Measurements from ENCODE around the gene TEX26.

The TEX26 gene

DNA sequence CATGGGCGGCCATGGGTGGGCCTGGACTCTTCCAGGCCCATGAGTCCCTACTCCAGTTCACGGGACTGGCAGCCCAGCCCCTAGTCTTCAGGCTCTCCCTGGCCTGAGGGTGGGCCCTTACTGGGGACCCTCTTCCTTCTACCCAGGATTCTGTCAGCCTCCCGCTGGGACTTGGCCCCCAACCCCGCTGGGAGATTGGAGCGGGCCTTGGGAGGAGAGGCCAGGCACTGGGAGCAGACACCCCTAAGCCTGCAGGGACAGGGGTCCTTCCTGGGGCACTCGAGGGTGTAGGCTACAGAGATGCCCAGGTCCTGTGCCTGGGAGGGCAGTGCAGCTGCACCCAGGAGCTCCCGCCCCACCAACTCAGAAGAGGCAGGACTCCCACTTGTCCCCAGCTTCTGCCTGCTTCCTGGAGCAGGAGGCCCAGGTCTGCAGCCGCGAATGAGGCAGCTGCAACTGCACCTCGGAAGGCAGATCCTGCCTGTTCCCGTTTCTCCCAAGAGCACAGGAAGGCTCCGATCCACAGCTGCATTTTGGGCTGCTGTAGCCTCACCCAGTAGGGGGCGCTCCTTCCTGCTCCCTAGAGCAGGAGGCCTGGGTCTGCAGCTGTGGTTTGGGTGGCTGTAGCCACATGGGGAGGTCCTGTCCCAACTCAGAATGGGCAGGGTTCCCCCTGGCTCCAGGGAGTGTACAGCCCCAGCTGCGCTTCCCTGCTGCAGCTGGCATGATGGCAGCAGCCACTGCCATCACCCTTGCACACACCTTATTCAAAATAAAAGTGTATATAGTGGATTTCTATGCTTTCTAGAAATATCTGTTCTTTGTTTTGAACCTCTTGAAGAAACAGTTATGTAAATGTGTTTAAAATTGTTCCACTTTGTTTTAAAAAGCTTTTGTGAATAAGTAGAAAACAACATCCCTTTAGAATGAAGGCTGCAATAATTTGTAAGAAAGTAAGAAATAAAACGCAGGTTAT is 46.8 kb downstream of the TEX26 start:
- H3K27me3 Mint-ChIP-seq = peaks cover 30% of the 10 kb centered on the region
- DNase-seq (peak; percentile 57), ATAC-seq (no peak)
- no peaks in the 10 kb centered on the region for H3K36me3 Mint-ChIP-seq (ENCODE audit: low read depth)
- H3K9me3 Mint-ChIP-seq = no peaks in the 10 kb centered on the region
- no peak overlapping the region for H3K27ac Mint-ChIP-seq
- no peak overlapping the region for H3K4me3 Mint-ChIP-seq
- no peaks in the 10 kb centered on the region for H3K4me1 Mint-ChIP-seq

DNA sequence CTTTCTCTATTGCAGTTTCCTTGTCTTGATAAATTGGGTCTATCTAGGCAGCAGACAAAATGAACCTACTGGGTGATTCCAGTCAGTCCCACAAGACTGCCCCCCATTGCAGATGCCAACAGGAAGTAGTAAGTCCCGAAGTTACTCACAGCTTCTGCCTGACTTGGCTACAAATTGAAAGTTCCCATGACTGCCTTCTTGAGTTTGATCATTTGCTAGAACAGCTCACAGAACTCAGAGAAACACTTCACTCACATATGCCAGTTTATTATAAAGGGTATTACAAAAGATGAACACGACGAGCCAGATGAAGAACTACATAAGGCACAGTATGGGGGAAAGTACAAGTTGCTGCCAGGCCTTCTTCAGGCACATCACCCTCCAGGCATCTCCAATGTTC is 50.0 kb downstream of the TEX26 start:
- H3K27me3 Mint-ChIP-seq = peaks cover 24% of the 10 kb centered on the region
- H3K4me3 Mint-ChIP-seq = no peak overlapping the region
- H3K27ac Mint-ChIP-seq = no peak overlapping the region
- DNase-seq (no peak), ATAC-seq (no peak)
- no peaks in the 10 kb centered on the region for H3K36me3 Mint-ChIP-seq (ENCODE audit: low read depth)
- no peaks in the 10 kb centered on the region for H3K9me3 Mint-ChIP-seq
- no peaks in the 10 kb centered on the region for H3K4me1 Mint-ChIP-seq

DNA sequence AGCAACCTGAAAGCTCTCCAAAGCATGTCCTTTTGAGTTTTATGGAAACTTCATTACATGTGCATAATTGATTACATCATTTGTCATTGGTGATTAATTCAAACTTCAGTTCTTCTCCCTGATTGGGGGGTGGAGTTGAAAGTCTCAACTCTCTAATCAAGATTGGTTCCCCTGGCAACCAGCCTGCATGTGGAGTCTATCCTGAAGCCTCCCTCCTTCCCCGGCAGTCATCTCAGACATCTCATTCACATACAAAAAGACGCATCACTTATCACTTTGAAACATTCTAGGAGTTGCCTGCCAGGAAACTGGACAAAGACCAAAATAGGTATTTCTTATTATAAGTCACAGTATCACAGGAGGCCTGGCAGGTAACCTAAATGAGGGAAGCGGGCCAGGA is 50.5 kb downstream of the TEX26 start:
- DNase-seq (no peak), ATAC-seq (no peak)
- Mint-ChIP-seq H3K4me1 (no peaks in the 10 kb centered on the region), H3K36me3 (ENCODE audit: low read depth) (no peaks in the 10 kb centered on the region), H3K27me3 (peaks cover 23% of the 10 kb centered on the region), H3K9me3 (no peaks in the 10 kb centered on the region), H3K4me3 (no peak overlapping the region), H3K27ac (no peak overlapping the region)

DNA sequence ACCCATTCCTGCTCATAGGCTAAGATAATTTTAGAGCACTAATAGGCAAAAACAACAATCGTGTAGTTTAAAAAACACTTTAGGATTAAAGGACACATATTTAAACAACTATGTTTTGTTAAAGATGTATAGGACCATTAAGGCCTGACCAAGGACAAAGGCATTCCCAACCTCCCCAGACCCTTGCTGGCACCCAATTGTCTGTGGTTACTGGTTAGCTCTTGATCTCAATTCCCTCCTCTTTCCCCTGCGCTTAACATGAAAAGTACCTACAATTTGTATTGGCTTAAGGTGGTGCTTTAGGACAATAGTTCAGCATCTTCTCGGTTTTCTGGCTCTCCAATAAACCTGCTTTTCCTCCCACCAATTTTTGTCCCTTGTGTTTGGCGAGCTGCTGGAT is 51.0 kb downstream of the TEX26 start:
- ATAC-seq (no peak), DNase-seq (no peak)
- no peak overlapping the region for H3K27ac Mint-ChIP-seq
- peaks cover 22% of the 10 kb centered on the region for H3K27me3 Mint-ChIP-seq
- H3K4me3 Mint-ChIP-seq = no peak overlapping the region
- no peaks in the 10 kb centered on the region for H3K36me3 Mint-ChIP-seq (ENCODE audit: low read depth)
- H3K9me3 Mint-ChIP-seq = no peaks in the 10 kb centered on the region
- no peaks in the 10 kb centered on the region for H3K4me1 Mint-ChIP-seq

DNA sequence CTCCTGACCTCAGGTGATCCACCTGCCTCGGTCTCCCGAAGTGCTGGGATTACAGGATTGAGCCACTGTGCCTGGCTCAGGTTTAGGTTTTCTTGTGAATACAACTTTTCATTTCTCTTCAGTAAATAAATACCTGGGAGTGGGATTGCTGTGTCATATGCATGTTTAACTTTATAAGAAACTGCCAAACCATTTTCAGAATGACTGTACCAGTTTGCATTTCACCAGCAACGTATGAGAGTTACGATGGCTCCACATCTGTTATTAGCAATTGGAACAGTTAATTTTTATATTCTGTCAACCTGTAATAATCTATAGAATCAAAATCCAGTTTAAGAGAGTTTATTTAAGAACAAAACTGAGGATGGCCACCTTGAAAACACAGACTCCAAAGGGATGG is 52.2 kb downstream of the TEX26 start:
- Mint-ChIP-seq H3K36me3 (ENCODE audit: low read depth) (no peaks in the 10 kb centered on the region), H3K9me3 (no peaks in the 10 kb centered on the region), H3K27ac (no peak overlapping the region), H3K27me3 (peaks cover 20% of the 10 kb centered on the region), H3K4me1 (no peaks in the 10 kb centered on the region), H3K4me3 (no peak overlapping the region)
- ATAC-seq = no peak
- no peak for DNase-seq

DNA sequence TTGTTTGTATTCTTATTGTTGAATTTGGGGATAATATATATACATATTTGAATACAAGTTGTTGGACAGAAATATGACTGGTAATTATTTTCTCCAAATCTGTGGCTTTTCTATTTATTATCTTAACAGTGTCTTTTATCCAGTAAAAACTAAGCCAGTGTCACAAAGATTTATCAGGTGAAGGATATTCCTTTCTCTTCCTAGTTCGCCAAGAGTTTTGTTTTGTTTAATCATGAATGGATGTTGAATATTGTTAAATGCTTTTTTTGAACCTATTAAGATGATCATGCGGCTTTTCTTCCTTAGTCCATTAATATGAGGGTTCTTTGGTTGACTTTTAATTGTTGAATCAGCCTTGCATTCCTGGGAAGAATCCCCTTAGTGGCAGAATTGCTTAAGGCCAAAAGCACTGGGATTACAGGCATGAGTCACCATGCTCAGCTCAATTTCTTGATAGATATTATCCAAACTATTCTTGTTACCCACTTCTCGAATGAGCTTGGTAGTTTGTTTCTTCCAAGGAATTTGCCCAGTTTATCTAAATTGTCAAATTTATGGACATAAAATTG is 53.3 kb downstream of the TEX26 start:
- Mint-ChIP-seq H3K36me3 (ENCODE audit: low read depth) (no peaks in the 10 kb centered on the region), H3K27ac (no peak overlapping the region), H3K4me1 (no peaks in the 10 kb centered on the region), H3K27me3 (peaks cover 22% of the 10 kb centered on the region), H3K4me3 (no peak overlapping the region), H3K9me3 (no peaks in the 10 kb centered on the region)
- ATAC-seq (no peak), DNase-seq (no peak)

DNA sequence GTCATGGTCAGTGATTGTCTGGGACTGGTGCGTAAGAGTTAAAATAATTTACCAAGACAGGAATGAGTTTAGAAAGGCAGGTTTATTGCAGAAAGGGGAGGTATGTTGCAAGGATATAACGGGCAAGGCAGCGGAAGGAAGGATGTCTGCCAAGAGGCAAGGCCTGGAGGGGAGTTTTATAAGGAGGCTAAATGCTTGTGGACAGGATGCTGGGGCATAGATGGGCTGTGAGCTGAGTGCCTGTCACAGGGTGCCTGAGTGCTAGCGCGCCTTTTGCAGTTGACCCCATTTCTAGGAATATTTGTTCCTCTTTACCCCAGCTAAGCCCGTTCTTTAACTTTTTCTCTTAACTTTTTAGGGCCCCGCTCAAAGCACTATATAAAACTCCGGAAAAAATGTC is 58.7 kb downstream of the TEX26 start:
- H3K4me1 Mint-ChIP-seq = no peaks in the 10 kb centered on the region
- no peaks in the 10 kb centered on the region for H3K36me3 Mint-ChIP-seq (ENCODE audit: low read depth)
- ATAC-seq (no peak), DNase-seq (no peak)
- peaks cover 24% of the 10 kb centered on the region for H3K27me3 Mint-ChIP-seq
- no peaks in the 10 kb centered on the region for H3K9me3 Mint-ChIP-seq
- no peak overlapping the region for H3K27ac Mint-ChIP-seq
- H3K4me3 Mint-ChIP-seq = no peak overlapping the region

DNA sequence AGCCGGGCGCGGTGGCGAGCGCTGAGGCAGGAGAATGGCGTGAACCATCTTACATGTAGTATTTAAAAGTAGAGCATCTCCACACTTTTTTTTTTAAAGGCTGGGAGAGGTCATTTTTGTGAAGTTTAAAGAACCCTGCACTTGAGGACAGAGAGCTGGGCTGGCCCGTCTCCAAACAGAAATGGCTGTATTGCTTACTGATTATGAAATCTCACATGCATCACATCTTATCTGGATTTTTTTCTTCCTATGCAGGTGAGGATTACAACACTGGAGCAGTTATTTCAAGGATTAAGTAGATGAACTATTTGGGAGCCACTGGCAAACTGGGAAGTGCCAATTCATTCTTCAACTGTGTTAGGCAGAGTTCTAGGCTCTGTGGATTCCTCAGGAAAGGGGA is 59.5 kb downstream of the TEX26 start:
- ATAC-seq (no peak), DNase-seq (no peak)
- no peak overlapping the region for H3K4me3 Mint-ChIP-seq
- no peaks in the 10 kb centered on the region for H3K4me1 Mint-ChIP-seq
- no peak overlapping the region for H3K27ac Mint-ChIP-seq
- no peaks in the 10 kb centered on the region for H3K36me3 Mint-ChIP-seq (ENCODE audit: low read depth)
- H3K9me3 Mint-ChIP-seq = no peaks in the 10 kb centered on the region
- peaks cover 22% of the 10 kb centered on the region for H3K27me3 Mint-ChIP-seq

DNA sequence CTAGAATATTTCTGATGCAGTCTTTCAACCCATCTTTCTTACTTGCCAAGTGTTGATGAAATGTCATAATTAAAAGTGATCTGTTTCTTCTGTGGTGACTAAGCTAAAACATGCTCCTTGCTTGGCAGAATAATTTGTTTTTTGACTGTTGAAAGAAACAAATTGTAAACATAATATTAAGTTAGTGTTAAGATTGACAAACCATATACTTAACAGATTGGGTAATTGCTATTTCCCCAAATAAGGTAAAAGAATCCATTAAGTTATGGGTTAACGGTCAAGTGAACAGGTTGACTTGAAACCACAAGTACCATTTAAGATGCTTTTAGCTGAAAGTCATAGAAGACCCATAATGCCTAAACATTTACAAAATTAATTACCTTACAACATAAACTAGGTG is 62.9 kb downstream of the TEX26 start:
- Mint-ChIP-seq H3K36me3 (ENCODE audit: low read depth) (no peaks in the 10 kb centered on the region), H3K27ac (no peak overlapping the region), H3K9me3 (no peaks in the 10 kb centered on the region)

DNA sequence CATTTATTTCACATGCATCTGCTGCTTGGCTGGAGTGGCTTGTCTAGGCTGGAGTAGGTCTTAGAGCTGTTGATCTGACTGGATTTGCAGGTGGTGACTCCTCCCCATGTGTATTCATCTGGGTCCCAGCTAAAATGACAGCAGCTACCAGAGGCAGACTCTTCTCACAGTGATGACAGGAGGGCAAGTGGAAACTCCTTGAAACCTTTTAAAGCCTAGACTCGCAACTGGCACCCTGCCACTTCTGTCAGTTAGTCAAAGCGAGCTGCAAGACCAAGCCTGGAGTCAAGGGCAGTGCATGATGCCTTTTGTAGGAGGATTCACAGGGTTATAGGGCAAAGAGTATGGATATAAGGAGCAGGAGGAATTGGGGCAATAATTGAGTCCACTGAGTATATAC is 65.2 kb downstream of the TEX26 start:
- peaks cover 26% of the 10 kb centered on the region for H3K27me3 Mint-ChIP-seq
- ATAC-seq = no peak
- H3K9me3 Mint-ChIP-seq = no peaks in the 10 kb centered on the region
- H3K4me1 Mint-ChIP-seq = no peaks in the 10 kb centered on the region
- H3K36me3 Mint-ChIP-seq (ENCODE audit: low read depth) = no peaks in the 10 kb centered on the region
- DNase-seq = no peak
- H3K4me3 Mint-ChIP-seq = no peak overlapping the region
- no peak overlapping the region for H3K27ac Mint-ChIP-seq

More for the DNA sequence above, 62.9 kb downstream of the TEX26 start:
- ATAC-seq = no peak
- Mint-ChIP-seq H3K4me3 (no peak overlapping the region), H3K4me1 (no peaks in the 10 kb centered on the region), H3K27me3 (peaks cover 24% of the 10 kb centered on the region)
- DNase-seq = no peak

DNA sequence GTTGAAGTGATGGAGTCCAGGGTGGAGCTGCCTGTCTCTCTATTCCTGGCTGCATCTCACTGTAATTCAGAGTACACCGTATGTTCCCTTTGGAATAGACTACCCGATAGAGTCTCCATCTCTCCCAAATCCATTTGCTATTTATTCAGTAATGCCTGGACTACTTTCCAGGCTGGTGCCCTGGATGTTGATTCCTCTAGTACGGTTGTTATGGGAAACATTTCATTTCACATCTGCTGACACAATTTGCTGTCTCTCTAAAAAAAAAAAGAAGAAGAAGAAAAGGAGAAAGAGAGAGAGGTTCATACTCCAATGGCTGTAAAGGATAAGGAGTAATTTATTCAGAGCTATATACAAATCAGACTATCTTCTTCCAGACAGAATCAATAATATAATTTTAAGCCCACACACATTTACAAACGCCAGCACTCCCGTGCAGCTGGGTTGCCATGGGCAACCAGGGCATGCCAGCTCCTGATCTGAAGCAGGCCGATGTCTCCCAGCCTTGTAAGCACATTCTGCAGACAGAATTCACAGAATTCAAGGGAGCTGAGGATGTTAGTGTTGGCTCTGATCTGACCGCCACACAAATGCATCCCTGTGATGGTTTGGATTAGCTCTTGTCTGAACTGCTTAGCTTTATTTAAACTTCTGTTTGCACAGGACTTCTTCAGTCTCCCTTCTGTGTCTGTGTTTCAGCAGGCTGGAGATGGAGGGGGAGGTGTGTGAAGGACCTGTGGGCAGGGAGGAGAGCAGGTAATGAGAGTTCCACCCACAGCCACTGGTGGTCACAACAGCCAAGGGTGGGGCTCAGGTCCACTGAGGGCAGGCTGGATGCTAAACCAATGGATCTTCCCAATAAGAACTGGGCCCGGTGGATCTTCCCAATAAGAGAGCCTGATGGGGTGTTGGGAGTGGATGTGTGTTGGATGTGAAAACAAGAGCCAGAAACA is 66.0 kb downstream of the TEX26 start:
- Mint-ChIP-seq H3K9me3 (no peaks in the 10 kb centered on the region), H3K27ac (no peak overlapping the region), H3K4me3 (no peak overlapping the region), H3K36me3 (ENCODE audit: low read depth) (no peaks in the 10 kb centered on the region), H3K4me1 (no peaks in the 10 kb centered on the region), H3K27me3 (peaks cover 26% of the 10 kb centered on the region)
- ATAC-seq (no peak), DNase-seq (no peak)

DNA sequence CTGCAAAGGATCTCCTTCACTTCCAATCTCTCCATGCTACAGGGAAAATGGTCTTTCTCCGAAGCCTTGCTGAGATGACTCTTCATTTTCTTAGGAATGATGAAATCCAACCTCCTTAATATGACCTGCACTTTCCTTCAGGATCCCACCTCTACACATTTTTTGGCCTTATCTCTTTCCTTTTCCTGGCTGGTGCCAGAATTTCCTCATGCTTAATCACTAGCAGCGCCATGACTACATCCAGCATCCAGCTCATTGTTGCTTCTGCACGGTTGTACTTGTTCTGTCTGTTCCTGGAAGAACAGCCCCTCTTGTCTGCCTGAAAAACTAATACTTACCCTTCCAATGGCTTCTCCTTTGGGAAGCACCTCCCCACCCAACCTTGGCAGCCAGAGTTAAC is 68.4 kb downstream of the TEX26 start:
- Mint-ChIP-seq H3K4me3 (no peak overlapping the region), H3K36me3 (ENCODE audit: low read depth) (no peaks in the 10 kb centered on the region), H3K27me3 (peaks cover 25% of the 10 kb centered on the region), H3K4me1 (no peaks in the 10 kb centered on the region), H3K27ac (no peak overlapping the region), H3K9me3 (no peaks in the 10 kb centered on the region)
- no peak for ATAC-seq
- no peak for DNase-seq

DNA sequence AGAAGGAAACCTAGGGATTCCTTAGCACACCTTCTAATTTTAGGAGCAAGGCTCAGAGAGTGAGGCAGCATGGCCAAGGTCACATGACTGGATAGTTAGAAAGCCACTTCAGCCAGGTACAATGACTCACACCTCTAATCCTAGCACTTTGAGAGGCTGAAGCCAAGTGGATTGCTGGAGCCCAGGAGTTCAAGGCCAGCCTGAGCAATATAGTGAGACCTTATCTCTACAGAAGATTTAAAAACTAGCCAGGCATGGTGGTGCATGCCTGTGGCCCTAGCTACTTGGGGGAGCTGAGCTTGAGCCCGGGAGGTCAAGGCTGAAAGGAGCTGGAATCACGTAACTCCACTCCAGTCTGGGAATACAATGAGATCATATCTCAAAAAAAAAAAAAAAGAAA is 69.2 kb downstream of the TEX26 start:
- Mint-ChIP-seq H3K27me3 (peaks cover 28% of the 10 kb centered on the region), H3K4me3 (no peak overlapping the region), H3K4me1 (no peaks in the 10 kb centered on the region), H3K27ac (no peak overlapping the region), H3K36me3 (ENCODE audit: low read depth) (no peaks in the 10 kb centered on the region), H3K9me3 (no peaks in the 10 kb centered on the region)
- DNase-seq (no peak), ATAC-seq (no peak)

DNA sequence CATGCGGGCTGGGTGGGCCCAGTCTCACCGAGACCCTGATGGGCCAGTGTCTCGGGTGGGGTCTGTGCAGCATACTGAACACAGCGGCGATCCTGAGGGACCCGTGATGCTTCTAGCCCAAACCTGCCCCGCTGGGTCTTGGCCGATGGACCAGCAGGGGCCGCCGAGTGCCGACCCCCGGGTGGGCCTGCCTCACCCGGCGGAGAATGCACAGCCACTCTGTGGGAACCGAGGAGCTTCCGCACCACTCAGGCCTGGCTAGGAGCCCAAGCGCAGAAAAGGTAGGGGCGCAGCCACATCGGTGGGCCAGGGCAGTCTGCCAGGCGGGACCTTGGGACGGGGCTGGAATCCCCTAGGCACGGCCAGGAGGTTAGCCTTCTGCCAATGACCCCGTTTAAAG is 72.6 kb downstream of the TEX26 start:
- DNase-seq (no peak), ATAC-seq (no peak)
- no peak overlapping the region for H3K27ac Mint-ChIP-seq
- H3K4me3 Mint-ChIP-seq = no peak overlapping the region
- peaks cover 36% of the 10 kb centered on the region for H3K27me3 Mint-ChIP-seq
- no peaks in the 10 kb centered on the region for H3K9me3 Mint-ChIP-seq
- H3K36me3 Mint-ChIP-seq (ENCODE audit: low read depth) = no peaks in the 10 kb centered on the region
- peaks cover 6% of the 10 kb centered on the region for H3K4me1 Mint-ChIP-seq

All from activated naive CD8-positive, alpha-beta T cell treated with anti-CD3 and anti-CD28 coated beads, Interleukin-2, amount 50 U/mL, for 24 hours (primary cell).